Skin epidermis (tissue), 12 donors: ENCODE results near the gene ADAM10.

Experiments
- H3K27ac ChIP-seq, 21 experiments: fragments of 200-600 bp; sonication (generic) in 11 of 21; one replicate each; pipeline ENCODE4 v1.5.0; 2020; ENCODE audit warnings: mild to moderate bottlenecking in 3 of 21, inconsistent platforms in 2 of 21, moderate library complexity in 2 of 21
- H3K4me3 ChIP-seq, 7 experiments: fragments of 200-600 bp; sonication (generic) in 2 of 7; one replicate each; pipeline ENCODE4 v1.5.0; 2020; ENCODE audit warnings: inconsistent platforms in 2 of 7, mild to moderate bottlenecking in 2 of 7, moderate library complexity in 1 of 7

ADAM10 gene

DNA sequence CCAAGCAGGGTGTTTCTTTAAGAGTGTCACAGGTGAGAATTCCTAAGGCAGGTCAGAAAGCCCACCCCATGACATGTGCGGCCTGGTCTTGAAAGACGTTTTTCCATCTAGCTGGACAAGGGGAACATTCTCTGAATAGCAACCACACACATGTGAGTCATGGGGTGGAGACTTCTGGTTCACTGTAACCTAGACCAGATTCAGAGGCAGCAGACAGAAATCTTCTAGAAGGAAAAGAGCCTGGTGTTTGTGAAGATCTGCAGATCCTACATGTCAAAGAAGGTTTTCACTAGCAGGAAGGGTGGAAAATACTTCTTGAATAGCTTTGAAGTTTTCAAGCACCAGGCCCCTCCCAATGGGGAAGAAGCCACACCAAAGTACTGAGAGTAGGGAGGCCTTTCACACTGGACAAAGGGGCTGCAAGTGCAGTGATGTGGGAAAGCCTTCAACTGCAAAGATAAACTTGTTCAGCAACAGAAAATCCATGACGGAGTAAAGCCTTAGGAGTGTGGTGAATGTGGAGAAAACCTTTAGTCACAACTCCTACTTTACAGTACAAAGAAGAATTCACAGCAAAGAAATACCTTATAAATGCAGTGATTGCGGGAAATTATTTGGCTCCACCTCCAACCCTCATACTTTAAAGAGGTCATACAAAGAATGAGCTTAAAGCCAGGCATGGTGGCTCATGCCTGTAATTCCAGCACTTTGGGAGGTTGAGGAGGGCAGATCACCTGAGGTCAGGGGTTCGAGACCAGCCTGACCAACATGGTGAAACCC lies 17.6 kb downstream of the ADAM10 start:
- Histone ChIP-seq H3K27ac (peak overlapping the region in 12 of 21 experiments; percentile 9 to 59 (median 43)), H3K4me3 (no peak overlapping the region)

DNA sequence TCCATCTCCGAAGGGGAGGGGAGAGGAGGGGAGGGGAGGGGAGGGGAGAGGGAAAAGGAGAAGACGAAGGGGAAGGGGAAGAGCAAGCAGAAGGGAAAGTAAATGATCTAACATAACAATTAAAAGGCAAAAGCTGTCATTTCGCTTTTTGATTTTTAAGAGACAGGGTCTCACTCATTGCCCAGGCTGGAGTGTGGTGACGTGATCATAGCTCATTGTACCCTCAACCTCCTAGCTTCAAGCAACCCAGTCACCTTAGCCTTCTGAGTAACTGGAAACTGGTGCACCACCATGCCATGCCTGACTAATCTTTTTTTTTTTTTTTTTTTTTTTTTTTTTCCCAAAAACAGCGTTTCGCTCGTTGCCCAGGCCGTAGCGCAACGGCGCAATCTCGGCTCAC lies 22.6 kb downstream of the ADAM10 start:
- no peak overlapping the region for H3K4me3 ChIP-seq
- no peak overlapping the region for H3K27ac ChIP-seq

DNA sequence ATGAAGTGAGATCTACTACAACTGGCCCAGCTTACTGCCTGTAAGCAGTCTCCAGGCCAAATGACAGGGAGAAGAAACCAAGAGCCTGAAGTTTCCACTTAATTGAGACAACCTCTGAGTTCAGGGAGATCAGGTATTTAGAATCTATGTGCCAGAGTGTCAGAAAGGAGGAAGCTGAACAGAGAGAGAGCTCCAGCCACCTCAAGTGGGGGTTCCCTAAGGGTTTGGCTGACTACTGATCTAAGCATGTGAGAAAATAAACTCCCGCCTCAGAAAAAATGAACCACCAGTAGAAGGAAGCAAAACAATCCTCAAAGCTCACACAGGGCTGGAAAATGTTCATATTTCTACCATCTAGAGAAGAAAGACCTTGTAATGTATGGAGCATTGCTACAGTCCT lies 25.0 kb downstream of the ADAM10 start:
- H3K27ac ChIP-seq: peak overlapping the region in 5 of 21 experiments; percentile 11 to 59 (median 31)
- no peak overlapping the region for H3K4me3 ChIP-seq

- no peak overlapping the region for H3K27ac ChIP-seq
- H3K4me3 ChIP-seq: no peak overlapping the region
Measured at GRCh38 chr15:58717357-58717756, 32.1 kb downstream of the ADAM10 start.

GRCh38 chr15:58716027-58716426 lies 33.5 kb downstream of the ADAM10 start:
- no peak overlapping the region for H3K4me3 ChIP-seq
- no peak overlapping the region for H3K27ac ChIP-seq

- Histone ChIP-seq H3K4me3 (no peak overlapping the region), H3K27ac (no peak overlapping the region)
Measured at GRCh38 chr15:58715266-58715917, 34.1 kb downstream of the ADAM10 start.

GRCh38 chr15:58710701-58711100 lies 38.8 kb downstream of the ADAM10 start:
- H3K27ac ChIP-seq: no peak overlapping the region
- H3K4me3 ChIP-seq: no peak overlapping the region

- H3K27ac ChIP-seq: no peak overlapping the region
- no peak overlapping the region for H3K4me3 ChIP-seq
Measured at GRCh38 chr15:58707397-58707796, 42.1 kb downstream of the ADAM10 start.

GRCh38 chr15:58705105-58705504 lies 44.4 kb downstream of the ADAM10 start:
- Histone ChIP-seq H3K4me3 (no peak overlapping the region), H3K27ac (no peak overlapping the region)

GRCh38 chr15:58704155-58704865 lies 45.2 kb downstream of the ADAM10 start:
- Histone ChIP-seq H3K4me3 (no peak overlapping the region), H3K27ac (no peak overlapping the region)

GRCh38 chr15:58703610-58704009 lies 45.9 kb downstream of the ADAM10 start:
- H3K4me3 ChIP-seq: no peak overlapping the region
- no peak overlapping the region for H3K27ac ChIP-seq

GRCh38 chr15:58702233-58702632 lies 47.3 kb downstream of the ADAM10 start:
- H3K27ac ChIP-seq: no peak overlapping the region

DNA sequence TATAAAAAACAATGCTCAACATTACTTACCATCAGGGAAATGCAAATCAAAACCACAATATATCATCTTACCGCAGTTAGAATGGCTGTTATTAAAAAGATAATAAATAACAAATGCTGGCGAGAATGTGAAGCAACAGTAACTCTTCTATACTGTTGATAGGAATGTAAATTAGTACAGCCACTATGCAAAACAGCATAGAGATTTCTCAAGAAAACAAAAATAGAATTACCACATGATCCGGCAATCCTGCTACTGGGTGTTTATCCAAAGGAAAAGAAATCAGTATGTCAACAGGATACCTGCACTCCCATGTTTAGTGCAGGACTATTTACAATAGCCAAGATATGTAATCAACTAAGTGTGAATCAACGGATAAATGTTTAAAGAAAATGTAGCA lies 48.1 kb downstream of the ADAM10 start:
- H3K4me3 ChIP-seq: no peak overlapping the region
- H3K27ac ChIP-seq: no peak overlapping the region

More at GRCh38 chr15:58702233-58702632, 47.3 kb downstream of the ADAM10 start:
- no peak overlapping the region for H3K4me3 ChIP-seq

DNA sequence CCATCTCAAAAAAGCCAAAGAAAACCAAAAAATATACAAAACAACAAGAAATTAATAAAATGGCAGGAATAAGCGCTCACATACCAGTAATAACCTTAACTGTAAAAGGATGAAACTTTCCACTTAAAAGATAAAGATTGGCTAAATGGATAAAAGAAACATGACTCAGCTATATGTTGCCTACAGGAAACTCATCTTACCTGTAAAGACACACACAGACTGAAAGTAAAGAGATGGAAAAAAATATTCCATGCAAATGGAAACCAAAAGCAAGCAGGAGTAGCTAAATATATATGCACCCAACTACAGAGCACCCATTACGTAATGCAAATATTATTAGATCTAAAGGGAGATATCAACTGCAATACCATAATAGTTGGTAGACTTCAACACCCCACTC lies 49.7 kb downstream of the ADAM10 start:
- H3K27ac ChIP-seq: no peak overlapping the region
- no peak overlapping the region for H3K4me3 ChIP-seq

GRCh38 chr15:58698887-58699641 lies 50.4 kb downstream of the ADAM10 start:
- Histone ChIP-seq H3K4me3 (no peak overlapping the region), H3K27ac (no peak overlapping the region)

DNA sequence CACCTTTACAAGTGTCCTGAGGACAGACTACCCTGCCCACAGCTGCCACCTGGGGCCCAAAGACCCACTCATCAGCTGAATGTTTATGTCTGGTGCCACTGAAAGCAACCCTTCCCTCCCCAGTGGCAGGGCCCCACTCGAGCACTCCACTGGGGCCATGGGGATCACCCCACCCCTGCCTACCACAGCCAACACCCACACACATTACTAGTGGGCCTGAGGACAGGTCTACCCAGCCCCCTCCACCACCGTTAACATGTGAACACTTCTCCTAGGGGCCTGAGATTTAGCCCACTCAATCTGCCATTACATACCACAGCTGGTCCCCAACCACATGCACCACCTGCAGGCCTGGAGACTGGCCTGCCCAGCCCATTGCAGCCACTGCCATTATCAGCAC lies 52.3 kb downstream of the ADAM10 start:
- Histone ChIP-seq H3K4me3 (no peak overlapping the region), H3K27ac (no peak overlapping the region)

DNA sequence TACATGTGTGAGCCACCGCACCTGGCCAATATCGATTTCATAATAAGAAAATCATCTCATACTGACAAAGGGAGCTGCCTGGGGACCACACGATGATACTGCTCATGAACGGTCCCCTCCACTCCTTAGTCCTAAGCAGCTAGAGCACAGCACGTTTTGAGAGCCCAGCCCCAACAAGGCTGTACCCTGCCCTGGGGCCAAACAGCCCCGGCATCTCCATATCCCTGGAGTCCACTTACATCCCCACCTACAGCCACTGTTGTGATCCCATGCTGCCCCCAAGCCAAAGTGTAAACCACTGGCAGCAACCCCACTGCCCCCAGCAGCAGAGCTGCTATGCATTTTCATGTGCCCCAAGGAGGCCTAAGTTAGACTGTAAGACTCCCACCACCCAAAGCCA lies 52.8 kb downstream of the ADAM10 start:
- no peak overlapping the region for H3K4me3 ChIP-seq
- no peak overlapping the region for H3K27ac ChIP-seq

DNA sequence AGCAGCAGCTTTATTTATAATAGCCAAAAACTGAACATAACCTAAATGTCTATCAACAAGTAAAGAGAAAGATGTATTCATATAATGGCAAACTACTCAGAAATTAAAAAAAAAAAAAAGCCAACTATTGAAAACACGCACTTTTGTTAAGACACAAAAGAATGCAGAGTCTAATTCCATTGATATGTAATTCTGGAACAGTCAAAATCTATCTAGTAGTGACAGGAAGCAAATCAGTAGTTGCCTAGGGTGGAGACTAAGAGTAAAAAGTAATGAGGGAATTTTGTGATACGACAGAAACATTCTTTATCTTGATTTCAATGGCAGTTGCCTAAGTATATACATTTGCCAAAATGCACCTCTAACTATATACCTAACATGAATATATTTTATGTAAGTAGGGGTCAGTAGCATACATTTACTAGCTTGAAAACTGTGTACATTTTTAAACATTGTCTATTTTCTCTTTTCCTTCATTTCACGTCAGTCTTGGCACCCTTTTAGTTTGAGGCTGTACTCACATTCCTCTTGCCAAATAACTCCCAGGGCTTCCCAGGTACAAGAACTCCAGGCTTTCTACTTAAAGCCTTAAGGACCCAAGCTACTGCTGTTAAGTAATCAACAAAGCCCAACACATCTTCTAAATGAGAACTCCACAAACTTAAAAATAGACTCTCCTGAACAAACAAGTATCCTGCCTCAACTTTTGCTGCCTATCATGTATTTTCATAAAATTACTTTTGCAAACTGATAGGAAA lies 54.7 kb downstream of the ADAM10 start:
- Histone ChIP-seq H3K27ac (peak overlapping the region in 2 of 21 experiments; percentile 3 to 6), H3K4me3 (no peak overlapping the region)

GRCh38 chr15:58690703-58691102 lies 58.8 kb downstream of the ADAM10 start:
- H3K4me3 ChIP-seq: no peak overlapping the region
- no peak overlapping the region for H3K27ac ChIP-seq
